ENCODE data around the gene SNX2. TPM values are rescaled to one million over a fixed set of nuclear protein-coding genes. Genes with fewer than 3 reads are reported as not detected.
A peak's percentile ranks its signal among the peaks of the same experiment; 100 is the strongest.
"Not testable (repeated sequence)": the region's sequence is repeated elsewhere in the genome, so short reads cannot be mapped to it uniquely, and the experiment has no call there.

SNX2 gene
- total RNA-seq, 2 experiments from 2014 or later = 52.7 to 53.0 TPM

GRCh38 chr5:122756264-122756911, 18.5 kb upstream of the SNX2 start:
- H3K27ac Mint-ChIP-seq = no peak overlapping the region
- CTCF ChIA-PET = no interaction called here

GRCh38 chr5:122757285-122757684, 17.6 kb upstream of the SNX2 start:
- Mint-ChIP-seq H3K36me3 (ENCODE audit: low read depth) (no peaks in the 10 kb centered on the region), H3K9me3 (no peaks in the 10 kb centered on the region), H3K27ac (no peak overlapping the region), H3K27me3 (peaks cover 6% of the 10 kb centered on the region), H3K4me1 (peaks cover 21% of the 10 kb centered on the region), H3K4me3 (no peak overlapping the region)
- DNase-seq = no peak
- CTCF ChIA-PET = no interaction called here
- POLR2A ChIA-PET = no interaction called here

More at GRCh38 chr5:122756264-122756911, 18.5 kb upstream of the SNX2 start:
- POLR2A ChIA-PET = no interaction called here
- no peak for DNase-seq
- no peaks in the 10 kb centered on the region for H3K9me3 Mint-ChIP-seq
- no peak overlapping the region for H3K4me3 Mint-ChIP-seq
- H3K4me1 Mint-ChIP-seq = peaks cover 20% of the 10 kb centered on the region
- H3K27me3 Mint-ChIP-seq = peaks cover 9% of the 10 kb centered on the region
- H3K36me3 Mint-ChIP-seq (ENCODE audit: low read depth) = no peaks in the 10 kb centered on the region

- H3K27ac Mint-ChIP-seq = no peak overlapping the region
- H3K9me3 Mint-ChIP-seq = no peaks in the 10 kb centered on the region
- H3K4me1 Mint-ChIP-seq = peaks cover 21% of the 10 kb centered on the region
- H3K36me3 Mint-ChIP-seq (ENCODE audit: low read depth) = no peaks in the 10 kb centered on the region
- ChIA-PET POLR2A (no interaction called here), CTCF (no interaction called here)
- no peak overlapping the region for H3K4me3 Mint-ChIP-seq
- no peak for DNase-seq
- H3K27me3 Mint-ChIP-seq = no peaks in the 10 kb centered on the region
These were observed 15.4 kb upstream of the SNX2 start for GRCh38 chr5:122759241-122760070.

- peaks cover 21% of the 10 kb centered on the region for H3K4me1 Mint-ChIP-seq
- POLR2A ChIA-PET = interaction anchor here (1.0 kb wide), 1 partner anchor 15 kb away, joined by 6 read pairs; the partner anchor contains the start of gene SNX2
- no peaks in the 10 kb centered on the region for H3K9me3 Mint-ChIP-seq
- CTCF ChIA-PET = no interaction called here
- no peaks in the 10 kb centered on the region for H3K36me3 Mint-ChIP-seq (ENCODE audit: low read depth)
- H3K27ac Mint-ChIP-seq = no peak overlapping the region
- peaks cover 1% of the 10 kb centered on the region for H3K27me3 Mint-ChIP-seq
- DNase-seq = no peak
- no peak overlapping the region for H3K4me3 Mint-ChIP-seq
These were observed 14.6 kb upstream of the SNX2 start for GRCh38 chr5:122760236-122760635.

GRCh38 chr5:122761115-122761514, 13.8 kb upstream of the SNX2 start:
- Mint-ChIP-seq H3K4me3 (no peak overlapping the region), H3K36me3 (ENCODE audit: low read depth) (no peaks in the 10 kb centered on the region), H3K4me1 (peaks cover 13% of the 10 kb centered on the region), H3K27me3 (peaks cover 2% of the 10 kb centered on the region), H3K9me3 (no peaks in the 10 kb centered on the region), H3K27ac (no peak overlapping the region)
- no peak for DNase-seq
- CTCF ChIA-PET = no interaction called here
- POLR2A ChIA-PET = interaction anchor here (1.0 kb wide), 1 partner anchor 14 kb away, joined by 6 read pairs; the partner anchor contains the start of gene SNX2

GRCh38 chr5:122761896-122762295, 13.0 kb upstream of the SNX2 start:
- POLR2A ChIA-PET; DNase-seq; H3K4me3 Mint-ChIP-seq; H3K9me3 Mint-ChIP-seq; H3K4me1 Mint-ChIP-seq; H3K36me3 Mint-ChIP-seq (ENCODE audit: low read depth); H3K27me3 Mint-ChIP-seq; H3K27ac Mint-ChIP-seq: not testable (repeated sequence)
- CTCF ChIA-PET = interaction anchor here (0.9 kb wide), 1 partner anchor 31 kb away, joined by 3 read pairs; no protein-coding TSS in a partner anchor

GRCh38 chr5:122766130-122766529, 8.8 kb upstream of the SNX2 start:
- no peak overlapping the region for H3K4me3 Mint-ChIP-seq
- POLR2A ChIA-PET = no interaction called here
- H3K27ac Mint-ChIP-seq = no peak overlapping the region
- H3K9me3 Mint-ChIP-seq = no peaks in the 10 kb centered on the region
- CTCF ChIA-PET = no interaction called here
- H3K27me3 Mint-ChIP-seq = peaks cover 15% of the 10 kb centered on the region
- DNase-seq = no peak
- H3K36me3 Mint-ChIP-seq (ENCODE audit: low read depth) = no peaks in the 10 kb centered on the region
- H3K4me1 Mint-ChIP-seq = peaks cover 2% of the 10 kb centered on the region

GRCh38 chr5:122770477-122770876, 4.4 kb upstream of the SNX2 start:
- Mint-ChIP-seq H3K36me3 (ENCODE audit: low read depth) (peaks cover under 1% of the 10 kb centered on the region), H3K4me1 (peaks cover 6% of the 10 kb centered on the region), H3K27ac (no peak overlapping the region), H3K9me3 (no peaks in the 10 kb centered on the region), H3K27me3 (peaks cover 22% of the 10 kb centered on the region), H3K4me3 (no peak overlapping the region)
- ChIA-PET POLR2A (no interaction called here), CTCF (no interaction called here)
- DNase-seq = no peak

- Mint-ChIP-seq H3K4me1 (peaks cover 23% of the 10 kb centered on the region), H3K4me3 (no peak overlapping the region), H3K27ac (no peak overlapping the region), H3K27me3 (peaks cover 20% of the 10 kb centered on the region), H3K36me3 (ENCODE audit: low read depth) (peaks cover 5% of the 10 kb centered on the region), H3K9me3 (no peaks in the 10 kb centered on the region)
- no peak for DNase-seq
- CTCF ChIA-PET = no interaction called here
- POLR2A ChIA-PET = interaction anchor here (1.0 kb wide), 1 partner anchor 73 kb away, joined by 5 read pairs; the partner anchor contains the start of gene SNX24
These were observed 2.4 kb upstream of the SNX2 start for GRCh38 chr5:122772446-122772845.

- Mint-ChIP-seq H3K27me3 (peaks cover 17% of the 10 kb centered on the region), H3K4me3 (peak overlapping the region; percentile 12), H3K27ac (no peak overlapping the region), H3K9me3 (no peaks in the 10 kb centered on the region), H3K4me1 (peaks cover 31% of the 10 kb centered on the region), H3K36me3 (ENCODE audit: low read depth) (peaks cover 11% of the 10 kb centered on the region)
- ChIA-PET POLR2A (interaction anchor here (0.6 to 3.5 kb wide), 3 partner anchors 14 to 650 kb away, joined by 3 to 39 read pairs (median 11); partner anchors contain the start of genes CEP120 and SNX24), CTCF (interaction anchor here (2.8 kb wide), 1 partner anchor 71 kb away, joined by 21 read pairs; the partner anchor contains the start of gene SNX24)
- no peak for DNase-seq
These were observed 1.3 kb upstream of the SNX2 start for GRCh38 chr5:122773619-122774018.

- Mint-ChIP-seq H3K27ac (peak overlapping the region; percentile 61), H3K36me3 (ENCODE audit: low read depth) (peaks cover 13% of the 10 kb centered on the region), H3K27me3 (peaks cover 17% of the 10 kb centered on the region), H3K9me3 (no peaks in the 10 kb centered on the region), H3K4me3 (peak overlapping the region; percentile 88), H3K4me1 (peaks cover 33% of the 10 kb centered on the region)
- ChIA-PET POLR2A (interaction anchor here (1.7 to 3.5 kb wide), 3 partner anchors 70 to 649 kb away, joined by 4 to 39 read pairs (median 11); partner anchors contain the start of genes CEP120 and SNX24), CTCF (interaction anchor here (0.6 to 2.8 kb wide), 4 partner anchors 46 to 761 kb away, joined by 3 to 21 read pairs (median 5); partner anchors contain the start of gene SNX24)
- no peak for DNase-seq
These were observed 390 bp upstream of the SNX2 start for GRCh38 chr5:122774519-122774860.

GRCh38 chr5:122775550-122776542, 966 bp downstream of the SNX2 start:
- Mint-ChIP-seq H3K9me3 (no peaks in the 10 kb centered on the region), H3K4me3 (peak overlapping the region; percentile 88), H3K4me1 (peaks cover 33% of the 10 kb centered on the region), H3K27me3 (peaks cover 9% of the 10 kb centered on the region), H3K36me3 (ENCODE audit: low read depth) (peaks cover 13% of the 10 kb centered on the region), H3K27ac (peak overlapping the region; percentile 87)
- POLR2A ChIA-PET = interaction anchor here (1.4 to 3.5 kb wide), 5 partner anchors 10 to 647 kb away, joined by 3 to 39 read pairs (median 6); partner anchors contain the start of genes CEP120 and SNX24
- CTCF ChIA-PET = interaction anchor here (0.6 to 2.8 kb wide), 6 partner anchors 32 to 648 kb away, joined by 3 to 21 read pairs (median 4); partner anchors contain the start of gene SNX24
- no peak for DNase-seq
